ENCODE measurements around the gene TSACC. TPM values are rescaled to one million over a fixed set of nuclear protein-coding genes. Genes with fewer than 3 reads are reported as not detected.

The TSACC gene
- total and polyA plus RNA-seq, 4 donors = 0.28 to 2.7 (median 0.60) TPM; not detected in 1

DNA sequence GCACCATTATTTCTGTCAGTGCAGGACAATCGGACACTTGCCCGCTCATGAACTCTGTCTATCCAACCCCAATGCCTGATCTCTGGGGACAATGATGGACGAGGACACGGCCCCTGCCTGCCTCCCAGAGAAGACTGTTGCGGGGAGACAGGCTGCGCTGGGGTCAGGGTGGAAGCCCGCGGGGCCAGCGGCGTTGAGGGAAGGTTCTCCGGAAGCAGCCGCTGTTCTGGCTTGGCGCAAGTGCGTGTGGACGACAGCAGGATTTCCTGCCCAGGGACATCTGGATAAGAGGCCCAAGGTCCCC lies 49.5 kb downstream of the TSACC start:
- Histone ChIP-seq H3K4me3 (ENCODE audit: low read depth in 1 of 3, low read length in 3 of 3) (no peak overlapping the region), H3K27ac (ENCODE audit: low read depth in 1 of 2, low read length in 2 of 2) (no peak overlapping the region), H3K36me3 (ENCODE audit: control insufficient read depth in 4 of 4, insufficient read depth in 3 of 4, low read depth in 1 of 4, low read length in 3 of 4) (no peaks in the 10 kb centered on the region), H3K4me1 (ENCODE audit: control insufficient read depth in 4 of 4, insufficient read depth in 4 of 4, low read length in 3 of 4) (peaks cover 0 to 2% (median 0%) of the 10 kb centered on the region in 4 donors), H3K9ac (ENCODE audit: low read depth in 1 of 2, low read length in 2 of 2) (no peak overlapping the region), H3K27me3 (ENCODE audit: control insufficient read depth in 4 of 4, insufficient read depth in 4 of 4, low read length in 3 of 4) (no peaks in the 10 kb centered on the region), H3K9me3 (ENCODE audit: control insufficient read depth in 4 of 4, low read length in 3 of 4) (no peaks in the 10 kb centered on the region)
- DNase-seq (ENCODE audit: low spot score) = no peak
- WGBS = 27% methylated on average over 15 of the region's 15 CpGs
- TF ChIP-seq TAF1 (conservative IDR thresholded peaks at IDR 0.05) (no peak), HNF4G (IDR thresholded peaks at IDR 0.05) (no peak), RAD21 (IDR thresholded peaks at IDR 0.05) (no peak), RXRA (IDR thresholded peaks at IDR 0.05) (no peak), NR2F2 (IDR thresholded peaks at IDR 0.05) (no peak), YY1 (IDR thresholded peaks at IDR 0.05) (no peak), GABPA (IDR thresholded peaks at IDR 0.05 in 1 of 2, conservative IDR thresholded peaks at IDR 0.05 in 1 of 2) (no peak), FOXA1 (IDR thresholded peaks at IDR 0.05) (no peak), HNF4A (conservative IDR thresholded peaks at IDR 0.05) (no peak), EGR1 (IDR thresholded peaks at IDR 0.05; ENCODE audit: low read depth in 2 of 2) (no peak), FOXA2 (IDR thresholded peaks at IDR 0.05) (no peak), SP1 (IDR thresholded peaks at IDR 0.05) (no peak), JUND (IDR thresholded peaks at IDR 0.05) (no peak)
- TF ChIP-seq, protein P1, sequence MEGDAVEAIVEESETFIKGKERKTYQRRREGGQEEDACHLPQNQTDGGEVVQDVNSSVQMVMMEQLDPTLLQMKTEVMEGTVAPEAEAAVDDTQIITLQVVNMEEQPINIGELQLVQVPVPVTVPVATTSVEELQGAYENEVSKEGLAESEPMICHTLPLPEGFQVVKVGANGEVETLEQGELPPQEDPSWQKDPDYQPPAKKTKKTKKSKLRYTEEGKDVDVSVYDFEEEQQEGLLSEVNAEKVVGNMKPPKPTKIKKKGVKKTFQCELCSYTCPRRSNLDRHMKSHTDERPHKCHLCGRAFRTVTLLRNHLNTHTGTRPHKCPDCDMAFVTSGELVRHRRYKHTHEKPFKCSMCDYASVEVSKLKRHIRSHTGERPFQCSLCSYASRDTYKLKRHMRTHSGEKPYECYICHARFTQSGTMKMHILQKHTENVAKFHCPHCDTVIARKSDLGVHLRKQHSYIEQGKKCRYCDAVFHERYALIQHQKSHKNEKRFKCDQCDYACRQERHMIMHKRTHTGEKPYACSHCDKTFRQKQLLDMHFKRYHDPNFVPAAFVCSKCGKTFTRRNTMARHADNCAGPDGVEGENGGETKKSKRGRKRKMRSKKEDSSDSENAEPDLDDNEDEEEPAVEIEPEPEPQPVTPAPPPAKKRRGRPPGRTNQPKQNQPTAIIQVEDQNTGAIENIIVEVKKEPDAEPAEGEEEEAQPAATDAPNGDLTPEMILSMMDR (IDR thresholded peaks at IDR 0.05; ENCODE audit: low read depth, low read length, missing input control) = no peak
- TF ChIP-seq, protein P2, sequence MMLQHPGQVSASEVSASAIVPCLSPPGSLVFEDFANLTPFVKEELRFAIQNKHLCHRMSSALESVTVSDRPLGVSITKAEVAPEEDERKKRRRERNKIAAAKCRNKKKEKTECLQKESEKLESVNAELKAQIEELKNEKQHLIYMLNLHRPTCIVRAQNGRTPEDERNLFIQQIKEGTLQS (IDR thresholded peaks at IDR 0.05) = no peak
- TF ChIP-seq, protein P3, sequence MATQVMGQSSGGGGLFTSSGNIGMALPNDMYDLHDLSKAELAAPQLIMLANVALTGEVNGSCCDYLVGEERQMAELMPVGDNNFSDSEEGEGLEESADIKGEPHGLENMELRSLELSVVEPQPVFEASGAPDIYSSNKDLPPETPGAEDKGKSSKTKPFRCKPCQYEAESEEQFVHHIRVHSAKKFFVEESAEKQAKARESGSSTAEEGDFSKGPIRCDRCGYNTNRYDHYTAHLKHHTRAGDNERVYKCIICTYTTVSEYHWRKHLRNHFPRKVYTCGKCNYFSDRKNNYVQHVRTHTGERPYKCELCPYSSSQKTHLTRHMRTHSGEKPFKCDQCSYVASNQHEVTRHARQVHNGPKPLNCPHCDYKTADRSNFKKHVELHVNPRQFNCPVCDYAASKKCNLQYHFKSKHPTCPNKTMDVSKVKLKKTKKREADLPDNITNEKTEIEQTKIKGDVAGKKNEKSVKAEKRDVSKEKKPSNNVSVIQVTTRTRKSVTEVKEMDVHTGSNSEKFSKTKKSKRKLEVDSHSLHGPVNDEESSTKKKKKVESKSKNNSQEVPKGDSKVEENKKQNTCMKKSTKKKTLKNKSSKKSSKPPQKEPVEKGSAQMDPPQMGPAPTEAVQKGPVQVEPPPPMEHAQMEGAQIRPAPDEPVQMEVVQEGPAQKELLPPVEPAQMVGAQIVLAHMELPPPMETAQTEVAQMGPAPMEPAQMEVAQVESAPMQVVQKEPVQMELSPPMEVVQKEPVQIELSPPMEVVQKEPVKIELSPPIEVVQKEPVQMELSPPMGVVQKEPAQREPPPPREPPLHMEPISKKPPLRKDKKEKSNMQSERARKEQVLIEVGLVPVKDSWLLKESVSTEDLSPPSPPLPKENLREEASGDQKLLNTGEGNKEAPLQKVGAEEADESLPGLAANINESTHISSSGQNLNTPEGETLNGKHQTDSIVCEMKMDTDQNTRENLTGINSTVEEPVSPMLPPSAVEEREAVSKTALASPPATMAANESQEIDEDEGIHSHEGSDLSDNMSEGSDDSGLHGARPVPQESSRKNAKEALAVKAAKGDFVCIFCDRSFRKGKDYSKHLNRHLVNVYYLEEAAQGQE (IDR thresholded peaks at IDR 0.05) = no peak
- TF ChIP-seq, protein P4, sequence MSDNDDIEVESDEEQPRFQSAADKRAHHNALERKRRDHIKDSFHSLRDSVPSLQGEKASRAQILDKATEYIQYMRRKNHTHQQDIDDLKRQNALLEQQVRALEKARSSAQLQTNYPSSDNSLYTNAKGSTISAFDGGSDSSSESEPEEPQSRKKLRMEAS (IDR thresholded peaks at IDR 0.05) = no peak
- TF ChIP-seq, protein P5, sequence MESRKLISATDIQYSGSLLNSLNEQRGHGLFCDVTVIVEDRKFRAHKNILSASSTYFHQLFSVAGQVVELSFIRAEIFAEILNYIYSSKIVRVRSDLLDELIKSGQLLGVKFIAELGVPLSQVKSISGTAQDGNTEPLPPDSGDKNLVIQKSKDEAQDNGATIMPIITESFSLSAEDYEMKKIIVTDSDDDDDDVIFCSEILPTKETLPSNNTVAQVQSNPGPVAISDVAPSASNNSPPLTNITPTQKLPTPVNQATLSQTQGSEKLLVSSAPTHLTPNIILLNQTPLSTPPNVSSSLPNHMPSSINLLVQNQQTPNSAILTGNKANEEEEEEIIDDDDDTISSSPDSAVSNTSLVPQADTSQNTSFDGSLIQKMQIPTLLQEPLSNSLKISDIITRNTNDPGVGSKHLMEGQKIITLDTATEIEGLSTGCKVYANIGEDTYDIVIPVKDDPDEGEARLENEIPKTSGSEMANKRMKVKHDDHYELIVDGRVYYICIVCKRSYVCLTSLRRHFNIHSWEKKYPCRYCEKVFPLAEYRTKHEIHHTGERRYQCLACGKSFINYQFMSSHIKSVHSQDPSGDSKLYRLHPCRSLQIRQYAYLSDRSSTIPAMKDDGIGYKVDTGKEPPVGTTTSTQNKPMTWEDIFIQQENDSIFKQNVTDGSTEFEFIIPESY (IDR thresholded peaks at IDR 0.05) = no peak
